ENCODE data around the gene EIF1AD.

Gene EIF1AD

DNA sequence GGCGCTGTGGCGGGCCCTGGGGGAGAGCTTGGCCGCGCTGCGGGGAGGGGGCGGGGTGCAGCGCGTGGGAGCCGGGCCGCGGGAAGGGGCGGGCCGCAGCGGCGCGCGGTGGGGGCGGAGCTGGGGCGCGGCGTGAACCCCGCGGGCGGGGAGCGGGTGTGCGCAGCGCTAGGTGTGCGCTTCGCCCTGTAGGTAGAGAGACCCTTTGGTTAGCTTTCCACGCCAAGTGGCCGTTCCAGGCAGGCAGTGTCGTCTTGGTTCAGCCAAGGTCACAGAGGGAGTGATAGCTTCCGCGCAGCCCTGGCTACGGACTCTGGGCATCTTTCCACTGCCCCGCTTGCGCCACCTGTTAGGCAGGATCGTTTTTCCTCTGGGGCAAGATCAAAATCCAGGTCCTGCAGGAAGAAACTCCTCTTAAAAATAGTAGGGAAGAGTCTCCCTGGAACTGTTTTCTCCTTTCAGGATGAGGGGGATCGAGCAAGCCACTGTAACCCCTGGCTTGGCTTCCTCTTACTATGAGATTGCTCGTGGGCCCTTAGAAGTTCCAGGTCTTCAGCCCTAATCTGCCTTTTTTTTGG, 780 bp upstream of the EIF1AD start:
- peak; percentile 51 for DNase-seq

DNA sequence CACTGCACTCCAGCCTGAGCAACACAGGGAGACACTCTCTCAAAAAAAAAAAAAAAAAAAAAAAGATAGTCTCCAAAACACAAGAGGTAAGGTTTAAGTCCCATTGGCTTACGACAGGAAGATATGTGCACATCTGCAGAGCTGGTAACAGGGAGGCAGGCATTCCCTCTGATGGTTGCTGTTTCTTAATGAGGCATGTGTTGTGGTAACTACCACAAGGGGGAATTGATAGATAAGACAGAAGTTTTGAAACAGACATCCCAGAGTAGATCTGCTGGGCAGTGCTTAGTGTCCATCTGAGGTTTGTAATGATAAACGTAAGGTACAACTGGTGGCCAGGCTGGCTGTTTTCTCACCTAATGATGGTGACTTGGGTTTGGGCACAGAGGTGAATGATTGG, 4.7 kb downstream of the EIF1AD start:
- no peak for DNase-seq

DNA sequence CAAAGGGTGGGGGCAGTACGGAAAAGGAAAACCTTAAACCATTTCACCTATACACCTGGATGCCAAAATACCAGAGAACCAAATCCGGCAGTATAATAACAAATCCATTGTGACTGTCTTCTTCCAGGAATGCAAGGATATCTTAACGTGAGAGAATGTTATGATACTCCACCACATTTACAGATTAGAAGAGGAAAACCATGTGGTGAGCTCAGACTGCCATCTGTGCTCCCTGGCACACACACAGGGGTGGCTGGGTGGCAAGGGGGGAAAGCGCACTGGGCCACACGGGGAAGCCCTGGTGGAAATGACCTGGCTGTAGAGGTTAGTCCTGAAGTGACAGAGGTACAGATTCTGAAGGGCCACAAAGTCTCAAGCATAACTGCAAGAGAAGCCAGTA, 9.9 kb downstream of the EIF1AD start:
- no peak for DNase-seq

DNA sequence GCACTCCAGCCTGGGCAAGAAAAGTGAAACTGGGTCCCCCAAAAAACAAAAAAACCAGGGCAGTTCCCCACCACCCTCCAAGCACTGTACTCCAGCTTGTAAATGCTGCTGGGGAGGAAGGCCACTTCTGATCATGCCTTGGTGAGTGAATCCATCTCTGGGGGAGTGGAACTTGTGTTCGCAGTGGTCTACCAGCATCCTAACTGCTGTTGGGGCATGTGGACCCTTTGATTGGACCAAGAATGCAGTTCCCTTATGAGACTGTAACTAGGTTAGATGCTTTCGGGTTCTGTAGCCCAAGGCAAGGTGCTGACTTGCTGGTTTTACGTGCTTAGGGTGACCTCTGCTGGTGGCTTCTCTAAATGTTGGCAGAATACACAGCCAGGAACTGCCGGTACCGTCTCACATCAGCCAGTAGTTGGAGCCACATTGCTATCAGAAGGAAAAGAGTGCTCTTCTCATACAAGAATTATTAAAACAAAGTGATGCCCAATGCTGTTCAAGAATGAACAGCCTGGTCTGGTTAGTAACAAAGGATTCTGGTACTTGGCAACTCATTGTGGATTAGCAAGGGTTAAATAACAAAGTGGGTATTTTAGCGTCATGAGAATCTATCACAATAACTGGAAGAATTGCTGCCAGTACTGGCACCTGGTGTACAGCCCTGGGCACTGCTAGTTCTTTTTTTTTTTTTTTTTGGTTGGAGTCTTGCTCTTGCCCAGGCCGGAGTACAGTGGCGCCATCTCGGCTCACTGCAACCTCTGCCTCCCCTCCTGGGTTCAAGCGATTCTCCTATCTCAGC, 13.0 kb downstream of the EIF1AD start:
- DNase-seq, result peak; percentile 86

DNA sequence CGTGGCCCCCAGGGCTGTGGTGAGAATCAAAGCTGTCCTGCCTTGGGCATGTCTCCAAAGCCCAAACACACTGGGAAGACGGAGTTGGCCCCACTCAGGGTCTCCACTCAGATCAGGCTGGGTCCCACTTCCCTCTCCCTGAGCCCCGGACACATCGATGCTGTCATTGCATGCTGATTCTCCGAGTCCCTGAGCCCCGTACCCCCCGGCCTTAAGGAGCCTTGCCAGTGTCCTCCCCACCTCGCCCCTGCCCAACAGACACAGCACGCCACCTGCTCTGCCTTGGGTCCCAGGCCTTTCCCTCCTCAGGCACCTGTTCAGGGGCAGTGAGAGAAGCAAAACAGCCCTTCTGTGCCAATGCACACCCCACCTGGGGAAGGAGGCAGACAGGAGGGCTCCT, 14.6 kb downstream of the EIF1AD start:
- no peak for DNase-seq

DNA sequence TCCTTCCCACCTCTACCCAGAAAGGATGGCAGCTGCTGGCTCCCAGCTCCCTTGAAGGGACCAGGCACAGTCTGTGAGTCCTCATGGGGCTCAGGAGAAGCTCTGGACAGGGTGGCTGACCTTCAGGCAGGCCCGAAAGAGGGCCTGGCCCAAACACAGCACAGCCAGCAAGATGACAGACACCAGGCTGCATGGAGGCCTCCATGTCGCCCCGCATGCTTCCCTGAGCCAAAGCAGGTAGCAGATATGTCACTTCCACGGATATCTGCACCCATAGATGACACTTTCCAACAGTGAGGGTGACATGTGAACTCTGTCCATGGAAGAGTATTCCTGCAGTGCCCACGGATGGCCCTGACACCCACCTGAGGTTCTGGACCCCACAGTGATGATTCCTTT, 18.4 kb downstream of the EIF1AD start:
- DNase-seq, result no peak

DNA sequence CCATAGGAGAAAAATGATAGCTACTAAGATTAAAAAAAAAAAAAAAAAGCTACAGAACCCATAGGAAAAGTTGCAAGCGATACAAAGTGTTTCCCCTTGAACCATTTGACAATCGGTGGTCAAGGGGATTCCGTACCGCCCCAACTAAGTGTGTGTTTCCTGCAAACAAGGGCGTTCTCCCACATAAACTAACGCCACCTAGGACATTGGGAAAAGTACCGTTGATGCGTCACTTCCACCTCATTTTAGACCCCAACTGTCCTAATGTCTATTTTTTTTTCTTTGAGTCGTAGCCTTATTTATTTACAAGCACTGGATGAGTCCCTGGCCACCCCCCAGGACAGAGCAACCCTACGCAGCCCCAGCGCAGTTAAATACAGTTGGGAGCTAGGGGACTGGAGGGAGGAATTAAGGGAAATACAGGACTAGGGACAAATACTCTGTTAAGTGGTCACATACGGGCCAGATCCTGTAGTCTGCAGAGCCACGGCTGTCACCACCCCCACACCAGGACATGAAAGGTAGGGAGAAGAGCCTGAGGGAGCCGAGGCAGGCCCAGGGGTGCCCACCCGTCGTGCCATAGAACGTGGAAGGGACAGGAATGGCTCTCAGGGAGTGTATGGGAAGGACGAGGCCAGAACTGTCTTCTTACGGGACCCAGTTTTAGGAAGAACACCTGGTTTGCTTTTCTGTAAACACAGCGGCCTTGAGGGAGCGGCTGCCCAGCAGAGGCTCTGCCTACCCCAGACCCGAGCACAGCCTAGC, 19.0 kb downstream of the EIF1AD start:
- no peak for DNase-seq

DNA sequence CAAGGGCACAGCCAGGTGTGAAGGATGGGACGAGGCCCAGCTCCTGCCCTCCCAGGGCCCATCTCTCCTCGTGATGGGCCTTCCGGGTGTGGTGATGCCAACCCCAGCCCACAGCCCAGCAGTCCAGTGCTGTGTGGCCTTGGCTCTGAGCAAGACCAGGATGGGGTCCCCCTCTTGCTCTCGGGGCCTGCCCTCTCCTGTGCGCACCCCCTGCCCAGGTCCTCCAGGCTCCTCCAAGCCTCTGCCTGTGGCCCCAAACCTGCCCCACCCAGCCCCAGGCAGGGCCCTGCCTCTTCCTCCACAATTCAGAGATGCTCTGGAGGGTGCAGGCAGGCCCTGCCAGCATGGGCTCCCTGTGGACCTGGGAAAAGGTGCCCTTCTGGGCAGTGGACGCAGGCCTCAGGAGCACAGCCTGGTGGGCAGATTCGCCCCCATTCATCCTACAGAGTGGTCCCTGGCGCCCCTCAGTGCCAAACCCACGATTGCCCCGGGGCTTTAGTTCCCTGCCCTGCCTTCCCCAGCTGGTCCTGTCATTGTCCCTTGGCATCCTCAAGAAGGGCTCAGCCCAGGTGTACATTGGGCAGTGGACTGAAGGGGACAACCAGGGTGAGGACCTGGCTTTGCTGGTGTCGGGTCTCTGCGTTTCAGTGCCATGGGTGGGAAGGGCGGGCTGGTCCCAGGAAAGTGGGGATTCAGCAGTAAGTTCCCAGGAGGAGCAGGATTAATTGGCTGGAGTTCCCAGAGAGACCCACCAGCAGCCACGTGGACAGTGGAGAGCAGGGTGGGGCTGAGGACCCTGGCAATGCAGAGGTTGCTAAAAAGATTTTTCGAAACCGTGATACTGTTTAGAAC, 19.8 kb downstream of the EIF1AD start:
- no peak for DNase-seq

DNA sequence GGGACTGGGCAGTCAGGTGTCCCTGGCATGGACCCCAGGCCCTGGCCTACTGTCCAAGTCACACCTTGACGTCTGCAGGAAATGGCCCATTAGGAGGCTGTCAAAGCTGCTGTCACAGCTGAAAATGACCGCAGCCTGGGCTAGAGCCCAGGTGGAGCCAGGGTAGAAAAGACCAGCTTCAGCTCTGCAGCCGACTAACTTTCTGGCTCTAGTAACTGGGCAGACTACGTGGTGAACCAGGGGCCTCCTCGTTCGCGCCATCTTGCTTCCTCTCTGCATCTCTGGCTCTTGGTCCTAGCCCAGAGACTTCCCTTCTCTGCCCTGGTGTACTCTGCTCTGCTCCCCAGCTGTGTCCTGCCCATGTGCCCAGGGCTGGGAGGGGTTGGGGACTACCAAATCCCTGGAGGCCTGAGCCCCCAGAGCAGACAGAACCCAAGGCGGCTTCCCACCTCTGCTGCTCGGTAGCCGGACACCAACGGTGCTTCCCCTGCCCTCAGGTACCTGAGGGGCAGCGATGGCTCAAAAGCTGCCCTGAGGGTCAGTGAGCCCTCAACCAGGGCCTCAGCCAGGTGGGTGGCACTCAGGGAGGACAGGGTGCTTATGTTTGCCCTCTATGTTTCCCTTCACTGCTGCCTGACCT, 20.7 kb downstream of the EIF1AD start:
- no peak for DNase-seq

DNA sequence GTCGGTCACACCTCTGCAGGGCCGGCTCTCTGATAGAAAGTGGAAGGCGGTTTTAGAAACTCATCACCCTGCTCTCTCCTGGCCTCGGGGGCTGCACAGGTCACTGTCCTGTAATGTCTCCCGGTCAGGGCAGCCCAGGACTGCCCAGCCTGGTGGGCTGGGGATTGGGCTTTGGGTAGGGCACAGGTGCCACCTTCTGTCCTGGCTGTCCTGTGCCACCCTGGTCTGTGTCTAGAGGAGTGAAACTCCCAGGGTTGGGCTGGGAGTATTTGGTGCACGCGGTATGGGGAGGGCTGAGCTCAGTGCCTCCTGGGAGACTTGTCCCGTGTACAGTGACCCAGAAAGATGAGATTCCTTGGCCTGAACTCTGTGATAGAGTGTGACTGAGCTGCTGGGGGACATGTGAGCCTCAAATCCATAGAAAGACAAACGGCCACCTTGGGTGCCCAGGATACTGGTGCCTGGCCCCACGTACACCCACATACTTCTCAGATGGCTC, 22.6 kb downstream of the EIF1AD start:
- no peak for DNase-seq

DNA sequence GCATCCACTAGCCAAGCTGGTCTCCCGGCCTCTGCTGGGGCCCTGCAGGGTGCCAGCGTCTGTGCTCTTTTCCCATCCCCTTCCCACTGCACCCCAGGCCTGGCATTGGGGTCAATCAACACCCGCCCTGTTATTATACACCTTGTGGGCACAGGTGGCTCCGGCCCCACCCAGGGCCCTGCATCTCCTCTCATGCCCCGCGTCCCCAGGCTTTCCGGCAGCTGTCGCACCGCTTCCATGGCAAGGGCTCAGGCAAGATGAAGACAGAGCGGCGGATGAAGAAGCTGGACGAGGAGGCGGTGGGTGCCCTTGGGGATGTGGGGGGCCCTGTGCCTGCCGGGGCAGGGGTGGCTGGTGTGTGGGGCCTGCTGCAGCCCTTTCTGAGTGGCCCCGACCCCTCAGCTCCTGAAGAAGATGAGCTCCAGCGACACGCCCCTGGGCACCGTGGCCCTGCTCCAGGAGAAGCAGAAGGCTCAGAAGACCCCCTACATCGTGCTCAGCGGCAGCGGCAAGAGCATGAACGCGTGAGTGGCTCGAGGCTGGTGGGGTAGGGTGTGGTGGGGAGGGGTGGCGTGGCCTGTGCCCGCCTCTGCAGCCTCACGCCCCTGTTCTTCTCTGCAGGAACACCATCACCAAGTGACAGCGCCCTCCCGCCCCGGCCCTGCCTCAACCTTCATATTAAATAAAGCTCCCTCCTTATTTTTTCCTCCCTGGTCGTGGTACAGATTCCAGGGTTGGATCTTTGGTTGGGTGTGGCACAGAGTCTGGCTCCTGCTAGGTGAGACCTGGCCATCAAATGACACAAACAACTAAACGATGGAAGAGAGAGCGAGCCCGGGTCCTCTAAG, 23.3 kb downstream of the EIF1AD start:
- DNase-seq, result no peak

DNA sequence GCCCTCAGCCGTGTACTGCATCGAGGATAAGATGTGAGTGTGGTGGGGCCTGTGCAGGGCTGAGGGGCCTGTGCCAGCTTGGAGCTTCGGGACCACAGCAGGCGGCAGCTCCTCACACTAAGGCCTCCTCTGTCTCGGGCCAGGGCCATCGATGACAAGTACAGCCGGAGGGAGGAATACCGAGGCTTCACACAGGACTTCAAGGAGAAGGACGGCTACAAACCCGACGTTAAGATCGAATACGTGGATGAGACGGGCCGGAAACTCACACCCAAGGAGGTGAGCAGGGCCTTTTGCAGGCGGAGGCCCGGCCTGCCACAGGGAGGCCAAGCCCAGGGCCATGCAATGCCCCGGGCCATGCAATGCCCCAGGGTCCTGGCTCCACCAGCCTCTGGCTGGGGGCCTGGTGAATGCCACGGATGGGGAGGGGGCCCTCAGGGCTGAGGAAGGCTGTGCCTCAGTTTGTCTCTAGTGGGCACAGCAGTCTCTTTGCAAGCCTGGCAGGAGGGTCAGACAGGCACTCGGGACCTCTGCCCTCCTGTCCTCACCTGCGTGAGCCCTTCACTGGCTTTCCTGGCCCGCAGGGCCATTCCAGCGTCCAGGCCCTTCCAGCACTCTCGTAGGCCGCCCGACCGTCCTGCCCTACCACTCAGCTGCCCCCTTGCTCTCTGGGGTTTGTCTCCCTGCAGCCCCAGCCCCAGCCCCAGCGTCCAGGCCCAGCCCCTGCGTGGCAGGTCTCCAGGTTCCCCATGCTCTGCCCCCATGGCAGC, 24.2 kb downstream of the EIF1AD start:
- no peak for DNase-seq

DNA sequence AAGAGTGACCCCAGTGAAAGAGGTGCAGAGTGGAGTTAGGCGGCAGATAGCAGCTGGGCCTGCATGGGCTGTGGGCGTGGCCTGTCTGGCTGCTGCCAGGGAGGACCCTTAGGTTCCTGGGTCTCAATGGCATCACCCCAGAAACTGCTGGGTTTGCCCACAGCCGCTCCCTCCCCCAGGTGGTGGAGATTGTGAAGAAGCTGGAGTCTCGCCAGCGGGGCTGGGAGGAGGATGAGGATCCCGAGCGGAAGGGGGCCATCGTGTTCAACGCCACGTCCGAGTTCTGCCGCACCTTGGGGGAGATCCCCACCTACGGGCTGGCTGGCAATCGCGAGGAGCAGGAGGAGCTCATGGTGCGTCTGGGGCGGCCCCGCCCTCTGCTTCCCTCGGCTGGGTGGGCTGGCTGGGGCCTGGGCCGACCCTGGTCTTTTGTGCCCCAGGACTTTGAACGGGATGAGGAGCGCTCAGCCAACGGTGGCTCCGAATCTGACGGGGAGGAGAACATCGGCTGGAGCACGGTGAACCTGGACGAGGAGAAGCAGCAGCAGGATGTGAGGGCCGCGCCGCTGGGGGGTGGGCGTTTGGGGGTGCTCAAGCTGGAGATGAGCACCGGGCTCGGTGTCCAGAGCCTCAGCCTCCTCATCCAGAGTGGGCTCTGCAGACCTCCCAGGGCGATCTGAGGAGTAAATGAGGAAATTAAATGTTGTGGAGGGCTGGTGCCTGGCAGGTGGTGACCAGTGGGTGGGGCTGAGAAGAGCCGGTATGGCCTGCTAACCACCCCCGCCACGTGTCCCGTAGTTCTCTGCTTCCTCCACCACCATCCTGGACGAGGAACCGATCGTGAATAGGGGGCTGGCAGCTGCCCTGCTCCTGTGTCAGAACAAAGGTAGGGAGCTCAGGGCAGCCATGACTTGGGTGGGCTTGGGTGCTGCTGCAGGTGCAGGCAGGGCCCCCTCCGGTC, 25.5 kb downstream of the EIF1AD start:
- DNase-seq, result no peak

DNA sequence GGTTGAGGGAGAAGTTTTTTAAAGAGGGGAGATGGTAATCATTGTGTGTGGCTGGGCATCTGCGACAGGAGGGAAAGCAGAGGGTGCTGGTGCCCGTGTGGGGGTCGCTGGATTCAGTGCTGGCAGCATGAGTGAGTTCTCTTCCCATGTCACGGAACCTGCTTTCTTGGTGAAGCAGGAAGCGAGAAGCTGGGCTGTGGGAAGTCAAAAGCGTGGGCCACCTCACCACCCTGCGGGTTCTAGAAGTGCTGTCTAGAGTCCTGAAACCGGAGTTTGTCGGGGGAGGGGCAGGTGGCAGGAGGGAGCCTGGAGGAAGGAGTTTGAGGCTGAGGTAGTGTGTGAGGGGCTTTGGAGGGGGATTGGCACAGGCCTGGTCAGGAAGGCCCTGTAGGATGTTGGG, 26.2 kb downstream of the EIF1AD start:
- DNase-seq, result no peak

DNA sequence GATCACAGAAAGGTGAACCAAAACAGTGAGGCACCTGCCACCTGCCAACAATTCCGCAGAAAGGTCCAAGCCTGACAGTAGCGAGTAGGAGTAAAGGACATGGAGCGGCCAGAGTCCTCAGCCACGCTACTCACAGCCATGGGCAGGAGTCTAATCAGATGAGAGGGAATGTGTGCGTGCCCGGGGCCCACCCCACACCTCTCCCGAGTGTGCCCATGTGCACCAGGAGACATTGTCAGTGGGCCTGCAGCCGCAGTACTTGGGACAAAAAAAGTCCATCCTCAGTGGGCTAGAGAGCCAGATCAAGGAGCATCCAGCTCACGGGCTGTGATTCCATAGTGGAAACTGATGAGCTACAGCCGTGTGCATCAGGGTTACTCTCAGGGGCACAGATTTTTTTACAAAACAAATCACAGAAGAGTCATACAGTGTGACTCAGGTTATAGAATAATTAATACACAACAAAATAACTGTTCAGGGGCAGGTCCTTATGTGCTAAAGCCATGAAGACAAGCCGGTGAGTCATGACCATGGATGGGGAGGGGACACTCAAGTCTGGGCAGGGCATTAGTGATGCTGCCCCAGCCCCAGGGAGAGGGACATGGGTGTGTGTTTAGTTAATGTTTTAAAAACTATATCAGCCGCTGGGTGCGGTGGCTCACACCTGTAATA, 28.4 kb downstream of the EIF1AD start:
- no peak for DNase-seq

DNA sequence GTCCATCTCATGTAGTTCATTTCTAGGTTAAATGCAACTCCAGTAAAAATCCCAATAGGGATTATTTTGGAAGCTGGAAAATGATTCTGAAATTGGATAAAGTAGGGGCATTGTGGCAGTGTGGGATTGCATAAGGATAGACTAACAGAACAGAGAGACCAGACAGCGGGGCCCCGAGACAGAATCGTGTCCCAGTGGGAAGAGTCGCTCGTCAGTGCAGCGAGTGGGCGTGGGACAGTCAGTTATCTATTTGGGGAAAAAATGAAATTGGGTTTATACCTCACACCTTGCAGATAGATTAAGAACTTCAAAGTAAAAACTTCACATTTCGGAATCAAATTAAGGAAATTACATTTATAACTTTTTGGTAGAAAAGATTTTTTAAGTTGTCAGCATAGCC, 29.8 kb downstream of the EIF1AD start:
- no peak for DNase-seq

DNA sequence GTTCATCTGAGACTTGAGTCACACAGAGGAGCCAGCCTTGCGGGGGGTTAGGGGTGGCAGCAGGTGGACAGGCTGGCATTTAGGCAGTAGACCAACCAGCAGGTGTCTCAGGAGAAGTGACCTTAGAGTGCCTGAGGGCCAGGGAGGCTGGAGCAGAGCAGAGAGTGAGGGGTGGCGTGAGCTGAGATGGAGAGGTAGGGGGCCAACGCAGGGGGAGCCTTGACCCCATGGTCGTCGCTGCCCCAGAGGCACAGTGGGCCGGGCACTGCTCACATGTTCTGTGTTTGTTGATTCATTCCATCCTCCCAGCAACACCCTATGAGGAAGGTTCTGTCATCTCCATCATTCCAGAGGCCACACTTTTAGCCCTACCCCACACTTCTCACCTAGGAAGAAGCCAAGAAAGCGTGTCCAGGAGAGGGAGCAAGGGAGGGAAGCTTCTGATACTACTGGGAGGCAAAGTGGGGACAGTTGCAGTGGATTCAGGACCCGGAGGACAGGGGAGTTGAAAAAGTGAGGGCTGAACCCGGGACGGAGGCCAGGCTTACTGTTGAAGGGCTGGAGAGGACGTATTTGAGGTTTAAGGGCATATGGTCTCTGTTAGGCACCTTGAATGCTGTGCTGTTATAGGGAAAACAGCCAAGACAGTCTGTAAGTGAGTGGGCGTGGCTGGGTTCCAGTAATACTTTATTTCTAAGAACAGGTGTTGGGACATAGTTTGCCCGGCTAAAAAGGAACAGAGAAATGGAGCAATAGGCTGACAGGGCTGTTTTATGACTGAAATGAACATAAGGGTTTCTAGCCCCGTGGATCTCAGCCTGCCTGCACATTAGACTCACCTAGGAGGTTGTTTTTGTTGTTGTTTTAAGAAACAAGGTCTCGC, 33.1 kb downstream of the EIF1AD start:
- DNase-seq, result no peak
